Colonic mucosa (tissue), 4 donors: ENCODE results near the gene RFX2. TPM values are rescaled to one million over a fixed set of nuclear protein-coding genes. Genes with fewer than 3 reads are reported as not detected.
A peak's percentile ranks its signal among the peaks of the same experiment; 100 is the strongest.

Experiments
- DNase-seq: peaks from one replicate; pipeline ENCODE4 v3.0.0-alpha.2; 2020
- H3K27ac ChIP-seq: fragments of 200-600 bp; one replicate; pipeline ENCODE4 v1.8.0; 2021
- H3K27me3 ChIP-seq: fragments of 200-600 bp; one replicate; pipeline ENCODE4 v1.8.0; 2021
- H3K36me3 ChIP-seq: fragments of 200-600 bp; one replicate; pipeline ENCODE4 v1.8.0; 2021
- H3K4me1 ChIP-seq: fragments of 200-600 bp; one replicate; pipeline ENCODE4 v1.8.0; 2021; ENCODE audit warnings: mild to moderate bottlenecking
- H3K4me3 ChIP-seq: fragments of 200-600 bp; one replicate; pipeline ENCODE4 v1.8.0; 2021
- H3K9ac ChIP-seq, 2 donors: one replicate each; pipeline ENCODE4 v1.7.0; 2013; ENCODE audit warnings: control low read depth in 2 of 2, low read depth in 2 of 2, low read length in 2 of 2
- H3K9me3 ChIP-seq: fragments of 200-600 bp; one replicate; pipeline ENCODE4 v1.8.0; 2021
- intact Hi-C: fragments of 100-400 bp; cut with DNase I; formaldehyde crosslinking; loops from one replicate; pipeline ENCODE4 v1.14.1; 2022
- total RNA-seq, 2 donors: library from RNA; stranded (reverse); fragmentation: NEBNext Ultra II Directional in 1 of 2; extraction: Animal tissue kit (Norgen Biotek cat#: 25700) in 1 of 2; gene quantifications; one replicate each; pipeline ENCODE4 v1.2.1, GENCODE V29; 2021
- TF ChIP-seq, protein P1 (sequence below): fragments of 200-600 bp; IDR thresholded peaks from one replicate; pipeline ENCODE4 v1.8.0; 2022; ENCODE audit warnings: antibody characterized with exemption, mild to moderate bottlenecking
- donor health status: healthy.
- donor health status: DM: no; HTN: no; CAD: no.
- donor health status: DM: no; HTN: no; CAD: no.

Gene RFX2
- total RNA-seq, 2 donors from 2014 or later: 6.2 to 7.3 TPM

DNA sequence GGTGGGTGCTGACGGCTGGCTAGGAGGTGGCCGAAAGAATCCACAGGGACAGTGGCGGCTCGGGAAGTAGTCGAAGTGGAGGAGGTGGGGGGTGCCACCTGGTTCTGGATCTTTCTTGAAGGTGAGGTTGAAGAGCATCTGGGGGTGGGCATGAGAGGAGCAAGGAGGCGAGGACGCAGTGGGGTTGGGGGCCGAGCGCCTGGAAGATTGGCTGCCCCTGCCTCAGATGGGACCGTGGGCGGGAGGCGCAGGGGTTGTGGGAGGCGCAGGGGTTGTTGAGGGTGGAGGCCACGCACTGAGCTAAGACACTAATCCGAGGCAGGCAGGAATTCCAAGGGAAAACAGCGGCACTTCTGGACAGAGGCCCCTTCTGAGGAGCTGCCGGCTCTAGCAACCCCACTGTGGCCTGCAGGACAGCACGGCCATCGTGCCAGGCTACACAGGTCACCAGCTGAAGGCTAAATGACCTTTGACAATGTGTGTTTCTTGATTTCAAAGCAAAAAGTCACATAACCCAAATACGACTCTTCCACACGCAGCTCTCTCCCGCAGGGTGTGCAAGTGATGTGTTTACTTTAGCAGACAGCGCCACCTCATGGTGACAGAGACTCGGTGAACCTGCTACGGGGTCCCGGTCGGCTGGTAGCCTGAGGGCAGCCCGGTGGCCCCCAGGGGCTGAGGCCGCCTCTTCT, 88.3 kb downstream of the RFX2 start:
- no peaks in the 10 kb centered on the region for H3K9me3 ChIP-seq
- no peak overlapping the region for H3K27ac ChIP-seq
- H3K36me3 ChIP-seq: no peaks in the 10 kb centered on the region
- DNase-seq: peak; percentile 80
- H3K27me3 ChIP-seq: no peaks in the 10 kb centered on the region
- TF ChIP-seq, protein P1, sequence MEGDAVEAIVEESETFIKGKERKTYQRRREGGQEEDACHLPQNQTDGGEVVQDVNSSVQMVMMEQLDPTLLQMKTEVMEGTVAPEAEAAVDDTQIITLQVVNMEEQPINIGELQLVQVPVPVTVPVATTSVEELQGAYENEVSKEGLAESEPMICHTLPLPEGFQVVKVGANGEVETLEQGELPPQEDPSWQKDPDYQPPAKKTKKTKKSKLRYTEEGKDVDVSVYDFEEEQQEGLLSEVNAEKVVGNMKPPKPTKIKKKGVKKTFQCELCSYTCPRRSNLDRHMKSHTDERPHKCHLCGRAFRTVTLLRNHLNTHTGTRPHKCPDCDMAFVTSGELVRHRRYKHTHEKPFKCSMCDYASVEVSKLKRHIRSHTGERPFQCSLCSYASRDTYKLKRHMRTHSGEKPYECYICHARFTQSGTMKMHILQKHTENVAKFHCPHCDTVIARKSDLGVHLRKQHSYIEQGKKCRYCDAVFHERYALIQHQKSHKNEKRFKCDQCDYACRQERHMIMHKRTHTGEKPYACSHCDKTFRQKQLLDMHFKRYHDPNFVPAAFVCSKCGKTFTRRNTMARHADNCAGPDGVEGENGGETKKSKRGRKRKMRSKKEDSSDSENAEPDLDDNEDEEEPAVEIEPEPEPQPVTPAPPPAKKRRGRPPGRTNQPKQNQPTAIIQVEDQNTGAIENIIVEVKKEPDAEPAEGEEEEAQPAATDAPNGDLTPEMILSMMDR: peak; percentile 71
- H3K4me1 ChIP-seq: no peaks in the 10 kb centered on the region
- no peak overlapping the region for H3K9ac ChIP-seq
- intact Hi-C loops: loop anchor here (2.0 to 10.0 kb wide), 2 partner anchors 35 to 217 kb away; partner anchors contain the start of gene NRTN
- no peak overlapping the region for H3K4me3 ChIP-seq

DNA sequence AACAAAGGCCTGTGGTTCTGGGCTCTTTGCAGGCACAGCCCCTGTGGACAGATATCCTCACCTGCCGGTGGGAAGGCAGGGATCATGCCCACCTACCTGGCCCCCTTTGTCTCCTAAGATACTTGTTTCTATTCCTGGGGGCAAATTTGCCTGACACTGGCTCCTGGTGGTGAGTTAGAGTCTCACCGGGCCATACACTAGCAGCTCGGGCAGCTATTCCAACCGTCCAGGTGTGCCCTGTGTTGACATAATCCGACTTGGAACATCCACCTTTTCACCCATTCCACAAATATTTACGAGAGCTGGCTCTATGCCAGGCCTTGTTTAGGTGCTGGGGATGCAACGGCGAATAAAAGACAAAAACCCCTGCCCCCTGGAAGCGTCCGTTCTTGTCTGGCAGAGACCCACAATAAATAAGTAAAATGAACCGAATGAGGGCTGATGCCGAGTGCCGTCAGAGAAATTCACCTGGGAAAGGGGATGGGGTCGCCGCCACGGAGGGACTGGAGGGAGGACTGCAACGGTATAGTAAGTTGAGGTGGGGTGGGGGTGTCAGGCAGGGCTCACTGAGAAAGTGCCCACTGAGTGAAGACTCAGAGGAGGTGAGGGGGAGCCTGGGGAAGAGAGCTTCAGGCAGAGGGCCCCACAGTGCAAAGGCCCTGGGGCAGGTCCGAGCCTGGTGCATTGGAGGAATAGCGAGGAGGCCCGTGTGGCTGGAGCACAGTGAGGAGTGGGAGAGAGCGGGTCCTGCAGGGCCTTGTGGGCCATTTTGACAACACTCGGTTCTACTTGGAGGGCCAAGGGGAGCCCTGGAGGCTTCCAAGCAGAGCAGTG, 89.1 kb downstream of the RFX2 start:
- Histone ChIP-seq H3K36me3 (no peaks in the 10 kb centered on the region), H3K9ac (no peak overlapping the region), H3K9me3 (no peaks in the 10 kb centered on the region), H3K27me3 (no peaks in the 10 kb centered on the region), H3K4me3 (no peak overlapping the region), H3K4me1 (no peaks in the 10 kb centered on the region), H3K27ac (no peak overlapping the region)
- no peak for DNase-seq
- intact Hi-C loops: loop anchor here (10.0 kb wide), 1 partner anchor 216 kb away; the partner anchor contains the start of gene NRTN
- TF ChIP-seq, protein P1: no peak

DNA sequence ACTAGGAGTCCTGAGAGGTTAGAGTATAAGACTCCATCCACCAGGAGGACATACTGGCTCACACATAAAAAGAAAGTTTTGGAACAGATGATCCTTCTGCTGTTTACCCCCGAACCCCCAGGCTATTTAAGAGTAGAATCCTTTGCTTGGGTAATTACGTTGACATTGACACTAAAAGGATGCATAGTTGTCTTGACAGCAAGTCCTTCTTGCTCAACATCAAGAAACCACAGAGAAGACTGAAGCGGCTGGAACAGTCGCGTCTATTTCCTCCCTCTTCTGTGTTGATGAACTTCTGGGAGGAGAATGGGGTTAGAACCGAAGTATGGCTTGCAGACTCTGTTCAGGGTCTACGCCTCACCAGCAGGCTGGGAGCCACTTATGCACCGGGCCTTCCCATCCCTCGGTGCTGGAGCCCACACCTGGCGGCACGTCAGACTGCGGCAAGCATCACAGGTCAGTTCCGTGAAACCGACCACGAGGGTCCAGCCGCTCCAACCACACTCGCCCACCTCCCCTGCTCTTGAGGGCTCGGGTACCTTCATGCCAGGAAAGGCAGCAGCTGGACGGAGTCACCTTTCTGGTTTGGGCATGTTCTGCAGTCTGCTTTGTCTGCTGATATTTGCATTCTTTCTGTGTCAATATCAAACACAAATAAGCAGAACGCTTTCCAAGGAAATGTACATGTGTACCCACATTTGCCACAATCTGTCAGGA, 90.0 kb downstream of the RFX2 start:
- H3K27ac ChIP-seq: no peak overlapping the region
- intact Hi-C loops: loop anchor here (10.0 kb wide), 1 partner anchor 216 kb away; the partner anchor contains the start of gene NRTN
- no peak for DNase-seq

DNA sequence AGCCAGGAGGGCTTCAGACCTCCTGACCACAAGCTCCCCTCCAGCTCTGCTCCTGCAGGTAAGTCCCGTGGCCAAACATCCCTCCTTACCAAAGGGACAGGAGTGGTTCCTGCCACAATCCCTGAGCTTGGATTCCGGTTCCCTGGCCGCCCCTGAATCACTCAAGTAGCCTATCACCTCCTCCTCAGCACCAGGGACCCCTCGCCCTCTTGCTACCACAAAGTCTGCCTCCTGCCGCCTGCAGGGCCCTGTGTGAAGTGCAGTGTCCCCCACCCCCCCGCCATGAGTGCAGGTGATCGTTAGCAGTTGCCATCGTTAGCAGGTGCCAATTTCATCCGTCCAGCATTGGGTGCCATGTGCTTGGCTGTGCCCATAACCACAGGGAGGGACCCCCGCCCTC, 91.5 kb downstream of the RFX2 start:
- Histone ChIP-seq H3K27me3 (no peaks in the 10 kb centered on the region), H3K9me3 (no peaks in the 10 kb centered on the region), H3K27ac (no peak overlapping the region), H3K36me3 (no peaks in the 10 kb centered on the region), H3K4me3 (no peak overlapping the region), H3K9ac (no peak overlapping the region), H3K4me1 (no peaks in the 10 kb centered on the region)
- DNase-seq: no peak
- intact Hi-C loops: no loop called here
- TF ChIP-seq, protein P1: no peak

More for the DNA sequence above, 90.0 kb downstream of the RFX2 start:
- no peaks in the 10 kb centered on the region for H3K36me3 ChIP-seq
- H3K4me1 ChIP-seq: no peaks in the 10 kb centered on the region
- no peak overlapping the region for H3K9ac ChIP-seq
- TF ChIP-seq, protein P1: no peak
- H3K4me3 ChIP-seq: no peak overlapping the region
- no peaks in the 10 kb centered on the region for H3K27me3 ChIP-seq
- H3K9me3 ChIP-seq: no peaks in the 10 kb centered on the region

DNA sequence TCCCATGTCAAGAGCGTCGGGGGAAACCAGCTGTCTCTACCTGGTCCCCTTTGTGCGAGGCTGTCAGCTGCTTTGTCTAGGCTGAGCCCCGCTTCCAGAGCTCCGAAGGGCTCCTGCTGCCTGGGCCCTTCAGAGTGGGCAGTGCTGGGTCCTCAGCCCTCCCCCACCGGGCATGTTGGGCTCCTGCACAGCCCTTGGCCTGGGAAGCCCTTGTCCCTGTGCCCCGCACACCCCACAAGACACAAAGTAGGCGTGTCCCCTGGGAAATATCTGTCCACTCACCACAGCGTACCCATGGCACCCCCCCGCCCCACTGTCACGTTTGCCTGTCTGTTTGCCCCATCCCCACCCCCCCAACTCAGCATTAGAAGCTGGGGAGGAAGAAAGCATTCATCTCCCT, 92.7 kb downstream of the RFX2 start:
- Histone ChIP-seq H3K4me3 (no peak overlapping the region), H3K27me3 (no peaks in the 10 kb centered on the region), H3K36me3 (no peaks in the 10 kb centered on the region), H3K4me1 (no peaks in the 10 kb centered on the region), H3K9ac (no peak overlapping the region), H3K9me3 (no peaks in the 10 kb centered on the region), H3K27ac (no peak overlapping the region)
- intact Hi-C loops: no loop called here
- DNase-seq: no peak
- TF ChIP-seq, protein P1: no peak
